ENCODE data around the gene BOC.

GRCh38 chr3:113218011-113218680 lies 6.8 kb downstream of the BOC start:
- no peak for TF ChIP-seq EZH2 (IDR thresholded peaks at IDR 0.05; ENCODE audit: insufficient read depth, poor library complexity, severe bottlenecking)
- no peak for TF ChIP-seq EZH2phosphoT487 (IDR thresholded peaks at IDR 0.05; ENCODE audit: insufficient read depth, low read depth)
